GM12878 (cell line): ENCODE data around the gene DIO1. TPM values are rescaled to one million over a fixed set of nuclear protein-coding genes. Genes with fewer than 3 reads are reported as not detected.

Experiments
- ATAC-seq: fragments of 200-7000 bp; cut with Tn5 transposase; 3 replicates; pipeline ENCODE4 v1.9.1; 2020; ENCODE audit warnings: mild to moderate bottlenecking, moderate library complexity
- BruUV-seq: library from RNA; stranded (reverse); fragments of 400-500 nt; replicated peaks from 2 replicates; lab custom pipeline; 2021; lab: Mats Ljungman, UMichigan
- CTCF ChIA-PET: fragments of 300-600 bp; sonication (Branson Sonifier 250); formaldehyde crosslinking; extraction: SDS; loops from one replicate; lab custom pipeline; 2021; ENCODE audit warnings: inconsistent platforms; lab: Yijun Ruan, JAX
- POLR2A ChIA-PET: fragments of 350-600 bp; formaldehyde crosslinking; extraction: SDS; loops from one replicate; lab custom pipeline; 2021; ENCODE audit warnings: inconsistent platforms; lab: Charles Lee
- RAD21 ChIA-PET: fragments of 300-600 bp; sonication (Branson Sonifier 250); formaldehyde crosslinking; loops from one replicate; lab custom pipeline; 2023; ENCODE audit warnings: antibody characterized with exemption; ENCODE audit not compliant: unreplicated experiment; lab: Charles Lee
- SMC1A ChIA-PET: fragments of 300-600 bp; sonication (Branson Sonifier 250); formaldehyde crosslinking; loops from one replicate; lab custom pipeline; 2023; ENCODE audit not compliant: unreplicated experiment, uncharacterized antibody; lab: Charles Lee
- DNase-seq: peaks from one replicate; pipeline ENCODE4 v3.0.0-alpha.2; 2011; ENCODE audit warnings: low read depth, low spot score
- FAIRE-seq: peaks from 3 replicates; lab custom pipeline; 2011; peaks lifted over from hg19 to GRCh38; lab: Jason Lieb, UNC
- H2AFZ ChIP-seq: 2 replicates; pipeline ENCODE4 v1.6.0; 2011; ENCODE audit warnings: low read depth, low read length, control low read depth; ENCODE audit not compliant: control insufficient read depth
- H3K27ac ChIP-seq: 2 replicates; pipeline ENCODE4 v1.5.1; 2011; ENCODE audit warnings: control low read depth; ENCODE audit not compliant: control insufficient read depth, insufficient read depth
- H3K27me3 ChIP-seq, 2 experiments: replicated peaks in 1 of 2; 2 replicates each; pipeline versions ENCODE4 v1.6.0 to v1.6.1; 2011; ENCODE audit warnings: low read length in 1 of 2; ENCODE audit not compliant: control insufficient read depth in 2 of 2, insufficient read depth in 2 of 2
- H3K36me3 ChIP-seq, 2 experiments: 2 replicates each; pipeline ENCODE4 v1.5.1; 2011; ENCODE audit warnings: low read length in 1 of 2; ENCODE audit not compliant: control insufficient read depth in 2 of 2, insufficient read depth in 2 of 2
- H3K4me1 ChIP-seq: 2 replicates; pipeline ENCODE4 v1.6.1; 2011; ENCODE audit warnings: mild to moderate bottlenecking, low read length, moderate library complexity, mixed read lengths; ENCODE audit not compliant: control insufficient read depth, insufficient read depth
- H3K4me2 ChIP-seq: 2 replicates; pipeline ENCODE4 v1.6.0; 2011; ENCODE audit warnings: control low read depth; ENCODE audit not compliant: control insufficient read depth, insufficient read depth
- H3K4me3 ChIP-seq: fragments of 200-600 bp; sonication (generic); 2 replicates; pipeline ENCODE4 v1.5.1; 2016
- H3K79me2 ChIP-seq: 2 replicates; pipeline ENCODE4 v1.6.0; 2011; ENCODE audit warnings: low read length; ENCODE audit not compliant: control insufficient read depth, insufficient read depth
- H3K9ac ChIP-seq: 2 replicates; pipeline ENCODE4 v1.8.0; 2011; ENCODE audit warnings: low read length, control low read depth, mixed read lengths; ENCODE audit not compliant: control insufficient read depth, insufficient read depth
- H3K9me3 ChIP-seq: replicated peaks from 3 replicates; pipeline ENCODE4 v1.5.1; 2011; ENCODE audit warnings: mild to moderate bottlenecking, low read length; ENCODE audit not compliant: control insufficient read depth, insufficient read depth
- H4K20me1 ChIP-seq: 2 replicates; pipeline ENCODE4 v1.6.0; 2011; ENCODE audit not compliant: control insufficient read depth, insufficient read depth
- BHLHE40 ChIP-seq, 2 experiments: fragments of 450-650 bp in 1 of 2; IDR thresholded peaks; 2 replicates each; pipeline ENCODE4 v1.6.1; 2011 to 2017; ENCODE audit warnings: low read depth in 2 of 2, borderline replicate concordance in 1 of 2, improper control_type of control experiment in 1 of 2, low read length in 1 of 2, mild to moderate bottlenecking in 1 of 2
- CHD2 ChIP-seq: IDR thresholded peaks from 2 replicates; pipeline ENCODE4 v1.6.1; 2011; ENCODE audit warnings: low read depth, low read length, improper control_type of control experiment, borderline replicate concordance
- CREM ChIP-seq: IDR thresholded peaks from 2 replicates; pipeline ENCODE4 v1.6.1; 2014; ENCODE audit warnings: antibody characterized with exemption, low read depth
- KAT2A ChIP-seq: conservative IDR thresholded peaks from 2 replicates; pipeline ENCODE4 v1.6.1; 2011; ENCODE audit warnings: low read depth, low read length; ENCODE audit not compliant: control insufficient read depth
- MYC ChIP-seq: IDR thresholded peaks from 2 replicates; pipeline ENCODE4 v1.6.1; 2011; ENCODE audit warnings: mild to moderate bottlenecking, low read length, moderate library complexity, inconsistent platforms; ENCODE audit not compliant: insufficient read depth, insufficient replicate concordance, insufficient read length, severe bottlenecking
- NFXL1 ChIP-seq: fragments of 450-650 bp; IDR thresholded peaks from 2 replicates; pipeline ENCODE4 v1.6.1; 2017; ENCODE audit warnings: antibody characterized with exemption, mild to moderate bottlenecking, borderline replicate concordance
- NRF1 ChIP-seq: conservative IDR thresholded peaks from 2 replicates; pipeline ENCODE4 v1.6.1; 2011; ENCODE audit warnings: mild to moderate bottlenecking, low read depth, low read length, improper control_type of control experiment
- PAX5 ChIP-seq: IDR thresholded peaks from 2 replicates; pipeline ENCODE4 v1.6.1; 2011; ENCODE audit warnings: low read depth, low read length, borderline replicate concordance
- PKNOX1 ChIP-seq: fragments of 450-650 bp; IDR thresholded peaks from 2 replicates; pipeline ENCODE4 v1.6.1; 2016; ENCODE audit warnings: mild to moderate bottlenecking
- POLR2AphosphoS5 ChIP-seq: IDR thresholded peaks from 2 replicates; pipeline ENCODE4 v1.6.1; 2011; ENCODE audit warnings: mild to moderate bottlenecking, low read length, inconsistent platforms
- RAD21 ChIP-seq: IDR thresholded peaks from 2 replicates; pipeline ENCODE4 v1.6.1; 2011; ENCODE audit warnings: mild to moderate bottlenecking, low read depth, low read length, moderate library complexity; ENCODE audit not compliant: insufficient read depth
- SMC3 ChIP-seq: IDR thresholded peaks from 2 replicates; pipeline ENCODE4 v1.6.1; 2011; ENCODE audit warnings: low read length, improper control_type of control experiment, borderline replicate concordance
- TBL1XR1 ChIP-seq: IDR thresholded peaks from 2 replicates; pipeline ENCODE4 v1.6.1; 2012; ENCODE audit warnings: low read depth, low read length, improper control_type of control experiment
- WRNIP1 ChIP-seq: IDR thresholded peaks from 2 replicates; pipeline ENCODE4 v1.6.1; 2011; ENCODE audit warnings: low read depth, low read length, improper control_type of control experiment, borderline replicate concordance
- WGBS: methylation state at CpG from one replicate; pipeline ENCODE4 v1.1.6; 2016; ENCODE audit warnings: low lambda C conversion rate; ENCODE audit not compliant: insufficient replicate concordance, insufficient coverage; ENCODE audit errors: missing lambda C conversion rate; 5-methylcytosine and 5-hydroxymethylcytosine counted together
- in situ Hi-C: fragments of 300-500 bp; cut with MboI; formaldehyde crosslinking; loops from 9 replicates; pipeline ENCODE4 v1.14.3; 2018; ENCODE audit warnings: mixed read lengths
- intact Hi-C: fragments of 100-400 bp; cut with micrococcal nuclease; formaldehyde crosslinking; loops from one replicate; pipeline ENCODE4 v1.14.2; 2022; ENCODE audit not compliant: unreplicated experiment
- polyA plus RNA-seq, 11 experiments: library from polyadenylated mRNA; depleted of rRNA in 4 of 11; unstranded in 6 of 11; stranded (reverse) in 5 of 11; fragments of >200 nt; fragmentation: Nextera tagmentation in 4 of 11; fragmentation: Illumina TruSeq in 1 of 11; extraction: Ambion mirVana in 4 of 11; extraction: Trizol in 1 of 11; gene quantifications; 1 replicate in 1 of 11; 2 replicates in 10 of 11; pipeline versions ENCODE4 v1.2.1 to v1.2.3, GENCODE V29; 2011 to 2016; ENCODE audit warnings: inconsistent platforms in 2 of 11, missing spikeins in 2 of 11, low read depth in 1 of 11
- total RNA-seq, 4 experiments: library from RNA; depleted of rRNA in 3 of 4; stranded (reverse); fragments of >200 nt in 3 of 4; fragmentation: Illumina TruSeq in 1 of 4; extraction: Trizol in 1 of 4; gene quantifications; 2 replicates each; pipeline versions ENCODE4 v1.2.1 to v1.2.3, GENCODE V29; 2013 to 2021
- TF ChIP-seq, protein P1 (sequence below): IDR thresholded peaks from 2 replicates; pipeline ENCODE4 v1.6.1; 2012; ENCODE audit warnings: low read depth, low read length, improper control_type of control experiment
- TF ChIP-seq, protein P2 (sequence below): fragments of 450-650 bp; conservative IDR thresholded peaks from 2 replicates; pipeline ENCODE4 v1.6.1; 2017; ENCODE audit warnings: mild to moderate bottlenecking, moderate library complexity
- TF ChIP-seq, protein P3 (sequence below): IDR thresholded peaks from 2 replicates; pipeline ENCODE4 v1.6.1; 2011; ENCODE audit warnings: borderline replicate concordance, low read depth, mild to moderate bottlenecking, moderate library complexity, mixed read lengths, low read length; ENCODE audit not compliant: insufficient read depth; ENCODE audit errors: extremely low read length

DIO1 gene
- total and polyA plus RNA-seq, 10 of the 15 experiments (the other 5 are each of a cell fraction or from before 2014, with no cell fraction given) = 0.11 to 0.26 (median 0.12) TPM; not detected in 6

- H3K36me3 ChIP-seq = no peaks in the 10 kb centered on the region
- TF ChIP-seq CREM (no peak; the same call in 1 of the 2 replicates), PKNOX1 (no peak), CHD2 (no peak), POLR2AphosphoS5 (peak; percentile 83), KAT2A (no peak), WRNIP1 (no peak), PAX5 (peak; percentile 15; the same call in 1 of the 2 replicates), NRF1 (no peak), RAD21 (no peak), TBL1XR1 (no peak), NFXL1 (no peak), MYC (no peak), SMC3 (no peak), BHLHE40 (IDR thresholded peaks at IDR 0.05; ENCODE audit: borderline replicate concordance in 1 of 2, low read depth in 2 of 2, low read length in 1 of 2) (peak in 1 of 2 experiments; percentile 83; a peak in 1 of 4 replicates)
- TF ChIP-seq, protein P1, sequence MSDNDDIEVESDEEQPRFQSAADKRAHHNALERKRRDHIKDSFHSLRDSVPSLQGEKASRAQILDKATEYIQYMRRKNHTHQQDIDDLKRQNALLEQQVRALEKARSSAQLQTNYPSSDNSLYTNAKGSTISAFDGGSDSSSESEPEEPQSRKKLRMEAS = no peak
- TF ChIP-seq, protein P2, sequence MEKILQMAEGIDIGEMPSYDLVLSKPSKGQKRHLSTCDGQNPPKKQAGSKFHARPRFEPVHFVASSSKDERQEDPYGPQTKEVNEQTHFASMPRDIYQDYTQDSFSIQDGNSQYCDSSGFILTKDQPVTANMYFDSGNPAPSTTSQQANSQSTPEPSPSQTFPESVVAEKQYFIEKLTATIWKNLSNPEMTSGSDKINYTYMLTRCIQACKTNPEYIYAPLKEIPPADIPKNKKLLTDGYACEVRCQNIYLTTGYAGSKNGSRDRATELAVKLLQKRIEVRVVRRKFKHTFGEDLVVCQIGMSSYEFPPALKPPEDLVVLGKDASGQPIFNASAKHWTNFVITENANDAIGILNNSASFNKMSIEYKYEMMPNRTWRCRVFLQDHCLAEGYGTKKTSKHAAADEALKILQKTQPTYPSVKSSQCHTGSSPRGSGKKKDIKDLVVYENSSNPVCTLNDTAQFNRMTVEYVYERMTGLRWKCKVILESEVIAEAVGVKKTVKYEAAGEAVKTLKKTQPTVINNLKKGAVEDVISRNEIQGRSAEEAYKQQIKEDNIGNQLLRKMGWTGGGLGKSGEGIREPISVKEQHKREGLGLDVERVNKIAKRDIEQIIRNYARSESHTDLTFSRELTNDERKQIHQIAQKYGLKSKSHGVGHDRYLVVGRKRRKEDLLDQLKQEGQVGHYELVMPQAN = peak; percentile 80
- TF ChIP-seq, protein P3, sequence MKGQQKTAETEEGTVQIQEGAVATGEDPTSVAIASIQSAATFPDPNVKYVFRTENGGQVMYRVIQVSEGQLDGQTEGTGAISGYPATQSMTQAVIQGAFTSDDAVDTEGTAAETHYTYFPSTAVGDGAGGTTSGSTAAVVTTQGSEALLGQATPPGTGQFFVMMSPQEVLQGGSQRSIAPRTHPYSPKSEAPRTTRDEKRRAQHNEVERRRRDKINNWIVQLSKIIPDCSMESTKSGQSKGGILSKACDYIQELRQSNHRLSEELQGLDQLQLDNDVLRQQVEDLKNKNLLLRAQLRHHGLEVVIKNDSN = no peak
Observed at GRCh38 chr1:53945433-53946251, 51.7 kb downstream of the DIO1 start, which contains the start of gene IFT25. Gene IFT25 (minus strand): TSS chr1:53945699. CDS start chr1:53940082, 5,617 bp downstream.

More at GRCh38 chr1:53945433-53946251, 51.7 kb downstream of the DIO1 start, which contains the start of gene IFT25:
- H3K79me2 ChIP-seq = peaks cover 53% of the 10 kb centered on the region
- H3K4me3 ChIP-seq = peak within 1 kb of the TSS; percentile 92
- H3K4me1 ChIP-seq = peaks cover 3% of the 10 kb centered on the region; the same call in 1 of the 2 replicates
- peak within 1 kb of the TSS; percentile 95 for H3K4me2 ChIP-seq
- peak within 1 kb of the TSS; percentile 78 for H3K27ac ChIP-seq
- ATAC-seq (peak; percentile 88), FAIRE-seq (no peak), DNase-seq (peak; percentile 77)
- peak within 1 kb of the TSS; percentile 89 for H2AFZ ChIP-seq
- H3K9ac ChIP-seq = peak within 1 kb of the TSS; percentile 89
- SMC1A ChIA-PET = interaction anchor here (0.7 to 2.4 kb wide), 15 partner anchors 10 to 109 kb away, joined by 3 to 14 read pairs (median 5); partner anchors contain the start of genes DIO1, NDC1, TCEANC2 and TMEM59
- H3K9me3 ChIP-seq = no peaks in the 10 kb centered on the region
- under 1% methylated on average over 40 of the region's 90 CpGs for WGBS
- CTCF ChIA-PET = interaction anchor here (0.7 to 11.1 kb wide), 13 partner anchors 10 to 111 kb away, joined by 3 to 200 read pairs (median 6); partner anchors contain the start of gene YIPF1
- POLR2A ChIA-PET = interaction anchor here (0.6 to 3.8 kb wide), 20 partner anchors 8 to 1865 kb away, joined by 3 to 32 read pairs (median 5); partner anchors contain the start of genes NDC1, TCEANC2, TMEM59 and YIPF1
- H3K27me3 ChIP-seq = no peaks in the 10 kb centered on the region
- no TSS peak for BruUV-seq
- RAD21 ChIA-PET = interaction anchor here (0.6 to 9.4 kb wide), 27 partner anchors 11 to 460 kb away, joined by 3 to 73 read pairs (median 4); partner anchors contain the start of genes CYB5RL, DIO1, MRPL37 and NDC1
- intact Hi-C loops = loop anchor here (2.0 kb wide), 1 partner anchor 107 kb away; the partner anchor contains the start of genes TCEANC2 and TMEM59
- in situ Hi-C loops = no loop called here
- H4K20me1 ChIP-seq = no peaks in the 10 kb centered on the region
